Activated CD4-positive, alpha-beta T cell treated with anti-CD3 and anti-CD28 coated beads for 24 hours (primary cell): ENCODE results near the gene SPSB4.
A peak's percentile ranks its signal among the peaks of the same experiment; 100 is the strongest.
"Not testable (repeated sequence)": the region's sequence is repeated elsewhere in the genome, so short reads cannot be mapped to it uniquely, and the experiment has no call there.

ENCODE experiments used
- DNase-seq, 2 donors: peaks; one replicate each; pipeline ENCODE4 v3.0.0-alpha.2; 2020; ENCODE audit warnings: low read depth in 2 of 2

Gene SPSB4

GRCh38 chr3:141050576-141051442 is at the start of gene SPSB4:
SPSB4 (plus strand) TSS chr3:141051347; CDS start chr3:141066105, 14,758 bp downstream.
- no peak for DNase-seq

- DNase-seq = no peak
These were observed 44.8 kb upstream of the SPSB4 start for GRCh38 chr3:141006344-141006743.

DNA sequence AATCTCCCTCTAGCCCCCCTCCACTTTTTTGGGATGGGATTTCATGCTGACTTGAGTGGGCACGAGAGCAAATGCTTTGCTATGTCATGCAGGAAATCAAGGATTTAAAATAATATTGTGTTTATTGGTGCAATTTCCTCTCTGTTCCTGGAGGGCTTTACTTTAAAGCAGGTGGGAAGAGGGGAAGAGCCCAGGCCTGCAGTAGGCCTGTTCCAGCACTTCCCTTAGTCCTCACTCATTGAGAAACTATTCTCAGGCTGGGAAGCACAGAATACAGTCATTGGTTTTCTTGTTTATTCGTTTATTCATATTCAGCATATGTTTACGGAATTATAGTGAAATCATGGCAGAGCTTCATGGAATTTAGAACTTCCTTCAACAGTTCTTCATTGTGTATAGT is 41.7 kb upstream of the SPSB4 start:
- no peak for DNase-seq

- peak; percentile 63 to 80 for DNase-seq
These were observed 39.7 kb upstream of the SPSB4 start for GRCh38 chr3:141011232-141011996.

DNA sequence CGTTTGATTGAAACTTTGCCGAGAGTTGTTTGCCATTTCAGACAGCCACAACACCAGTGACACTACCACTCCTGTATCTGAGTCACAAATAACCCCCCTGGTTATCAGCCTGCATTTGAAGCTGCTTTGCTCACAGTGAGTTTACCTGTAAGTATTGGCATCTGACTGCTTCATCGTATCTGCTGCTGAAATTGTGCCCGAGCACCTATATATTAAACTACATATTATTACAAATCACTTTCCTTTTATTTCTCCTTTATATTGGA is 39.2 kb upstream of the SPSB4 start:
- no peak for DNase-seq

GRCh38 chr3:141012571-141012970 is 38.6 kb upstream of the SPSB4 start:
- DNase-seq = no peak

DNA sequence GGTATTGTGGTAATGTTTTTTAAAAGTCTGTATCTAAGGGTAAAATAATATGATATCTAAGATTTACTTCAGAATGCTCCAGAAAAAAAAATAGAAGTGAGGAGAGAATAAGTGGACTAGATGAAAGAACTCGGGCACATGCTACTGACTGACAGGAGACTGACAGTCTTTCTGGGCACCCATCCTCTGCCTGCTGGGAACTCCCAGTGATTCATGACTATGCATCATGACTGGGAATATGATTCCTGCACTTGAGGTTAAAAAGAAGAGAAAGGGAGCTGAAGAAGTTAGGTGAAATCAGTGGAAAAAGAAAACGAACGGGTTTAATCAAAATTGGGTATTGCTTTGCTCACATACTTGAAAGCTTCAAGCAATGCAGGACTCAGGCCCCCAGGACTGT is 35.7 kb upstream of the SPSB4 start:
- DNase-seq = no peak

DNA sequence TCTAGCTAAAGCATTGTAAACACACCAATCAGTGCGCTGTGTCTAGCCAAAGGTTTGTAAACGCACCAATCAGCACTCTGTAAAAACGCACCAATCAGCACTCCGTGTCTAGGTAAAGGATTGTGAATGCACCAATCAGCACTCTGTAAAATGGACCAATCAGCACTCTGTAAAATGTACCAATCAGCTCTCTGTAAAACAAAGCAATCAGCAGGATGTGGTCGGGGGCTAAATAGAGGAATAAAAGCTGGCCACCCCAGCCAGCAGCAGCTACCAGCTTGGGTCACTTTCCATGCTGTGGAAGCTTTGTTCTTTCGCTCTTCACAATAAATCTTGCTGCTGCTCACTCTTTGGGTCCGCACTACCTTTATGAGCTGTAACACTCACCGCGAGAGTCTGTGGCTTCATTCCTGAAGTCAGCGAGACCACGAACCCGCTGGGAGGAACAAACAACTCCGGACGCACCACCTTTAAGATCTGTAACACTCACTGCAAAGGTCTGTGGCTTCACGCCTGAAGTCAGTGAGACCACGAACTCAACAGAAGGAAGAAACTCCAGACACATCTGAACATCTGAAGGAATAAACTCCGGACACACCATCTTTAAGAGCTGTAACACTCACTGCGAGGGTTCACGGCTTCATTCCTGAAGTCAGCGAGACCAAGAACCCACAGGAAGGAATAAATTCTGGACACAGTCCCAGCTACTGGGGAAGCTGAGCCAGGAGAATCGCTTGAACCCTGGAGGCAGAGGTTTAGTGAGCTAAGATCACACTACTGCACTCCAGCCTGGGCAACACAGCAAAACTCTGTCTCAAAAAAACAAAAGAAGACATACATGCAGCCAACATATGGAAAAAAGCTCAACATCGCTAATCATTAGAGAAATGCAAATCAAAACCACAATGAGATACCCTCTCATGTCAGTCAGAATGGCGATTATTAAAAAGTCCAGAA is 33.5 kb upstream of the SPSB4 start:
- not testable (repeated sequence) for DNase-seq

GRCh38 chr3:141019244-141019643 is 31.9 kb upstream of the SPSB4 start:
- DNase-seq = no peak

- DNase-seq = no peak
These were observed 30.9 kb upstream of the SPSB4 start for GRCh38 chr3:141020143-141020830.

DNA sequence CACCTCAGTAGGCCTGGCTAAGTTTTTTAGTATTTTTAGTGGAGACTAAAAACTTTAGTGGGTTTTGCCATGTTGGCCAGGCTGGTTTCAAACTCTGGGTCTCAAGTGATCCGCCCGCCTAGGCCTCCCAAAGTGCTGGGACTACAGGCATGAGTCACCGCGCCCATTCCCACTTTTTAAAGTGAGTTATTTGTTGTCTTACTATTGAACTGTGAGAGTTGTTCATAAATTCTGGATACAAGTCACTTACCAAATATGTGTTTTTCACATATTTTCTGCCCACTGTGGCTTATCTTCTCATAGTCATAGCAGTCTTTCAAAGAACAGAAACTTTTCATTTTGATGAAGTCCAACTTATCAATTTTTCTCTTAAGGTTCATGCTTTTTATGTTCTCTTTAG is 29.9 kb upstream of the SPSB4 start:
- DNase-seq = no peak

DNA sequence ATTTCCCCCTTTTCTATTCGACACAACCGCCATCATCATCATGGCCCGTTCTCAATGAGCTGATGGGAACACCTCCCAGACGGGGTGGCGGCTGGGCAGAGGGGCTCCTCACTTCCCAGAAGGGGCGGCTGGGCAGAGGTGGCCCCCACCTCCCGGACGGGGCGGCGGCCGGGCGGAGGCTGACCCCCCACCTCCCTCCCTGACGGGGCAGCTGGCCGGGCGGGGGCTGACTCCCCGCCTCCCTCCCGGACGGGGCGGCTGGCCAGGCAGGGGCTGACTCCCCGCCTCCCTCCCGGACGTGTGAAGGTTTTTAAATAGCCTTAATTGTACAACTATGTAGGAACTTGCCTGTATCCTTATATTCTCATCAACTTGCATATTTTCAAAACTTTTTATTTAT is 20.9 kb upstream of the SPSB4 start:
- DNase-seq = no peak

- no peak for DNase-seq
These were observed 11.6 kb upstream of the SPSB4 start for GRCh38 chr3:141039589-141039988.

DNA sequence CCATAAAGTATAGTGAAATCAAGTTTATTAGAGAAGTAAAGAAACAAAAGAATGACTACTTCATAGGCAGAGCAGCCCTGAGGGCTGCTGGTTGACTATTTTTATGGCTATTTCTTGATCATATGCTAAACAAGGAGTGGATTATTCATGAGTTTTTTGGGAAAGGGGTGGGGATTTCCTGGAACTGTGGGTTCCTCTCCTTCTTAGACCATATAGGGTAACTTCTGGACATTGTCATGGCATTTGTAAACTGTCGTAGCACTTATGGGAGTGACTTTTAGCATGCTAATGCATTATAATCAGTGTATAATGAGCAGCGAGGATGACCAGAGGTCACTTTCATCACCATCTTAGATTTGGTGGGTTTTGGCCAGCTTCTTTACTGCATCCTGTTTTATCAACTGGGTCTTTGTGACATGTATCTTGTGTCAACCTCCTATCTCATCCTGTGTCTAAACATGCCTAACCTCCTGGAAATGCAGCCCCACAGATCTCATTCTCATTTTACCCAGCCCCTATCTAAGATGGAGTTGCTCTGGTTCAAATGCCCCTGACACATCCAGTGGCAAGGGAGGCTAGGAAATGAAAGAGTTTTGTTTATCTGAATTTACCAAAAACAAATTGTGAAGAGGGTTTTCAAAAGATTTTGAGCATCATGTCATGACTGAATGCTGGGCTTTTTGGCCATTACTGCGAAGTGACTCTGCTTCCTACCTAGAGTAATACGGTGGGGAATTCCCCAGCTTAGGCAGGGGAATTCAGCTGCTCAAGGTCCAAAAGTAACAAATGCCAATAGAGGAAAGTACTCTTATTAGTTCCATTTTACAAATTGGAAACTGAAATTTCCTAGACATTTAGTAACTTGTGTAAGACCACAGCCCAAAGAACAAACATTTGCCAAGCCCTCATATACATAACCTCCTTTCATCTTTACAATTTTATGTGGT is 6.2 kb upstream of the SPSB4 start:
- no peak for DNase-seq

DNA sequence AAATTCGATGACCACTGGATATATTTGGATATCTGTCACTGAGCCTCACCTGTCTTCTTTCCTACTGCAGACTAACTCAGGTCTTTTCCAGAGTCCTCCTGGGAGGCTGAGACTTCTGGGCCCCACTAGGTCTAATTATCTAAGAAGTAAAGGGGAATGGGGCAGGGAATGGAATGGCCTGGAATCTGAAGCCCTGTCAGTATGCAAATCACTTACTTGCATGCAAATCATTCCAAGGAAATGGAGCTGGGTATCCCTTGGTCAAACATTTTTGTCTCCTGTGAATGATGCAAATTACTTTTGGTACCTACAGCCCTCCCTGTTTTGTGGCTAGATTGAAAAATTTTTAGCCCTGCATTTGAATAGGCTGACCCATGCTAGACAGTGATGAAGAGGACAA is 5.3 kb upstream of the SPSB4 start:
- DNase-seq = no peak

GRCh38 chr3:141047168-141047567 is 4.0 kb upstream of the SPSB4 start:
- DNase-seq = no peak

GRCh38 chr3:141049681-141050080 is 1.5 kb upstream of the SPSB4 start:
- DNase-seq = no peak

GRCh38 chr3:141051443-141052200 is 475 bp downstream of the SPSB4 start:
- no peak for DNase-seq

DNA sequence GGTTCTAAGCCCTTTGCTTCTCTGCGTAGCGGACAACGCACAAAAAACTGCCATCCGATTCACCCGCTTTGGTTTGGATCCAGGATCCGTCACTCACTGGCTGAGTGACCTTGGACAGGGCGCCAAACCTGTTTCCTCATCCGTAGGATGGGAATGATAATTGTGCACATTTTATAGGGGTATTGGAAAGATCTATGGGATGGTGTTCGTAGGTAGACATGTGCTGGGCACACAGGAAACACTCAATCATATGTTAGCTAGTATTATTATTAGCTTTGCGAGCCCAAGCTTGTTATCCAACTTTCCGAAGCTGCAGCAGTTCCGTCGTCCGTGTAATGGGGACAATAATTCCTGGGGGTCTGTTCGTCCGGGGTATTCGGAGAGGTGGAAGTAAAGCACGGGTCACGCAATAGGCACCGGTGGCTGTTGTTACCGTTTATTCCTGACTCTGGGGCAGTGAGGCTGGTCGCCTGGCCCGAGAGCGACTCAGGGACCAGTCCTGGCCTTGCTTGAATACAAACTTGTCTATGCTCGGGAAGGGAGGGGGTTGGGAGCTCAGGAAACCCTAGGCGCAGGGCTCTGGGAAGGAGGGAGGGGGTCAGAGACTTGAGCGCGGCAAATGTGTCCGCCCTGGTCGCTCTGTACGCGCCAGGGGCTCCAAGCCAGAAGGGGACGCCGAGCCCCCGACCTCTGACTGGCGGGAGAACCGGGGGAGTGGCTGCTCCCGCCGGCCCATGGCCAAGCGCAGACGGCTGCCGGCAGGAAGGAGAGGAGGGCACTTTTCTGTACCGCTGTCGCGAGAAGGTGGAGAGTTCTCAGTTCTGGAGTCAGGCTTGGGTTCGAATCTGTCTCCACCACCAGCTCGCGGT is 1.3 kb downstream of the SPSB4 start:
- DNase-seq = no peak
